Sigmoid colon (tissue), 7 donors: ENCODE results near the gene ATP1B3. TPM values are rescaled to one million over a fixed set of nuclear protein-coding genes. Genes with fewer than 3 reads are reported as not detected.
A peak's percentile ranks its signal among the peaks of the same experiment; 100 is the strongest.
"Not testable (repeated sequence)": the region's sequence is repeated elsewhere in the genome, so short reads cannot be mapped to it uniquely, and the experiment has no call there.

Experiments
- DNase-seq: peaks from one replicate; pipeline ENCODE4 v3.0.0-alpha.2; 2019
- H3K27ac ChIP-seq, 4 donors: fragments of 200-600 bp; sonication (generic); one replicate each; pipeline ENCODE4 v1.5.1; 2016 to 2019; ENCODE audit warnings: mild to moderate bottlenecking in 1 of 4
- H3K27me3 ChIP-seq, 3 donors: fragments of 200-600 bp; sonication (generic); one replicate each; pipeline ENCODE4 v1.5.1; 2019; ENCODE audit warnings: mild to moderate bottlenecking in 1 of 3
- H3K36me3 ChIP-seq, 4 donors: fragments of 200-600 bp; sonication (generic); one replicate each; pipeline ENCODE4 v1.5.1; 2016 to 2019
- H3K4me1 ChIP-seq, 4 donors: fragments of 200-600 bp; sonication (generic); one replicate each; pipeline ENCODE4 v1.5.1; 2017 to 2019
- H3K4me3 ChIP-seq, 4 donors: fragments of 200-600 bp; sonication (generic); one replicate each; pipeline ENCODE4 v1.5.1; 2017 to 2019; ENCODE audit warnings: mild to moderate bottlenecking in 2 of 4, moderate library complexity in 1 of 4
- H3K9me3 ChIP-seq, 4 donors: fragments of 200-600 bp in 3 of 4; sonication (generic) in 3 of 4; one replicate each; pipeline versions ENCODE4 v1.5.1 to v1.6.1; 2013 to 2019
- CTCF ChIP-seq, 4 experiments: fragments of 450-650 bp in 3 of 4; fragments of 200-600 bp in 1 of 4; IDR thresholded peaks; one replicate each; pipeline ENCODE4 v1.5.1; 2016 to 2019; ENCODE audit warnings: antibody characterized with exemption in 4 of 4, mild to moderate bottlenecking in 3 of 4, moderate library complexity in 2 of 4
- EP300 ChIP-seq, 4 donors: sonication (generic); formaldehyde crosslinking; IDR thresholded peaks; one replicate each; pipeline ENCODE4 v1.6.1; 2017; ENCODE audit warnings: antibody characterized with exemption in 4 of 4
- POLR2A ChIP-seq, 2 donors: fragments of 450-650 bp; IDR thresholded peaks; one replicate each; pipeline ENCODE4 v1.6.1; 2016; ENCODE audit warnings: antibody characterized with exemption in 2 of 2, mild to moderate bottlenecking in 2 of 2, moderate library complexity in 2 of 2
- POLR2AphosphoS5 ChIP-seq, 4 donors: sonication (generic); formaldehyde crosslinking; IDR thresholded peaks; one replicate each; pipeline ENCODE4 v1.6.1; 2017; ENCODE audit warnings: antibody characterized with exemption in 4 of 4
- WGBS, 2 donors: extraction: QIAGEN DNeasy Blood & Tissue Kit; methylation state at CpG; one replicate each; pipeline ENCODE4 v1.1.7; 2013; 5-methylcytosine and 5-hydroxymethylcytosine counted together
- intact Hi-C: fragments of 100-400 bp; cut with DNase I; formaldehyde crosslinking; loops from one replicate; pipeline ENCODE4 v1.15.1; 2023
- polyA plus RNA-seq, 3 donors: library from polyadenylated mRNA; stranded (reverse); fragments of 200-250 nt; gene quantifications; one replicate each; pipeline ENCODE4 v1.2.3, GENCODE V29; 2013
- total RNA-seq, 4 donors: library from RNA; depleted of rRNA; stranded (reverse); fragments of >200 nt; gene quantifications; one replicate each; pipeline ENCODE4 v1.1.0, GENCODE V29; 2016
- donor health status: healthy with polysubstance abuse.
- donor health status: Bipolar disorder and iron deficiency.
- donor health status: healthy.

Gene ATP1B3
- total and polyA plus RNA-seq, 7 donors = 29.9 to 235 (median 69.5) TPM

GRCh38 chr3:141905129-141905528, 28.7 kb downstream of the ATP1B3 start:
- Histone ChIP-seq H3K9me3 (no peaks in the 10 kb centered on the region), H3K4me1 (no peaks in the 10 kb centered on the region), H3K27me3 (no peaks in the 10 kb centered on the region), H3K27ac (no peak overlapping the region), H3K36me3 (peaks cover 0 to 53% (median 12%) of the 10 kb centered on the region in 4 donors), H3K4me3 (no peak overlapping the region)
- DNase-seq = no peak
- TF ChIP-seq CTCF (IDR thresholded peaks at IDR 0.05) (no peak), EP300 (IDR thresholded peaks at IDR 0.05) (no peak), POLR2A (IDR thresholded peaks at IDR 0.05) (no peak), POLR2AphosphoS5 (IDR thresholded peaks at IDR 0.05) (no peak)
- intact Hi-C loops = no loop called here
- WGBS, 2 donors = 94% methylated on average over 2 of the region's 2 CpGs

GRCh38 chr3:141909408-141909807, 33.0 kb downstream of the ATP1B3 start:
- Histone ChIP-seq H3K27ac (no peak overlapping the region), H3K4me1 (no peaks in the 10 kb centered on the region), H3K4me3 (no peak overlapping the region), H3K27me3 (no peaks in the 10 kb centered on the region), H3K36me3 (peaks cover 0 to 62% (median 19%) of the 10 kb centered on the region in 4 donors), H3K9me3 (no peaks in the 10 kb centered on the region)
- intact Hi-C loops = no loop called here
- DNase-seq = no peak
- TF ChIP-seq POLR2AphosphoS5 (IDR thresholded peaks at IDR 0.05) = no peak
- TF ChIP-seq CTCF (IDR thresholded peaks at IDR 0.05) = no peak
- no peak for TF ChIP-seq POLR2A (IDR thresholded peaks at IDR 0.05)
- TF ChIP-seq EP300 (IDR thresholded peaks at IDR 0.05) = no peak

DNA sequence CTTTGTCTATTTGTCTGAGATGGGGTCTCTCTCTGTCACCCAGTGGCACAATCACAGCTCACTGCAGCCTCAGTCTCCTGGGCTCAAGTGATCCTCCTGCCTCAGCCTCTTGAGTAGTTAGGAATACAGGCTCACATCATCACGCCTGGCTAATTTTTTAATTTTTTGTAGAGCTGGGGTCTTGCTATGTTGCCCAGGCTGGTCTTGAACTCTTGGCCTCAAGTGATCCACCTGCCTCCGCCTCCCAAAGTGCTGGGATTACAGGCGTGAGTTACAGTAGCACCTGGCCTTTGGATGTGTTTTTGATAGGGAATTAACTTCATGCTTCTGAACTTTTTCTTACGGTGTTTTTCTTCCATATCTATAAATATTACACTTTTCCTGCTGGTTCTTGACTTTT, 33.5 kb downstream of the ATP1B3 start:
- not testable (repeated sequence) for H3K4me1 ChIP-seq, DNase-seq, H3K27me3 ChIP-seq, H3K27ac ChIP-seq, H3K9me3 ChIP-seq, H3K4me3 ChIP-seq
- H3K36me3 ChIP-seq = peaks cover 0 to 63% (median 19%) of the 10 kb centered on the region in 4 donors
- intact Hi-C loops = loop anchor here (10.0 kb wide), 1 partner anchor 445 kb away; no protein-coding TSS in a partner anchor
- 96 to 97% methylated on average over 4 of the region's 4 CpGs for WGBS, 2 donors

DNA sequence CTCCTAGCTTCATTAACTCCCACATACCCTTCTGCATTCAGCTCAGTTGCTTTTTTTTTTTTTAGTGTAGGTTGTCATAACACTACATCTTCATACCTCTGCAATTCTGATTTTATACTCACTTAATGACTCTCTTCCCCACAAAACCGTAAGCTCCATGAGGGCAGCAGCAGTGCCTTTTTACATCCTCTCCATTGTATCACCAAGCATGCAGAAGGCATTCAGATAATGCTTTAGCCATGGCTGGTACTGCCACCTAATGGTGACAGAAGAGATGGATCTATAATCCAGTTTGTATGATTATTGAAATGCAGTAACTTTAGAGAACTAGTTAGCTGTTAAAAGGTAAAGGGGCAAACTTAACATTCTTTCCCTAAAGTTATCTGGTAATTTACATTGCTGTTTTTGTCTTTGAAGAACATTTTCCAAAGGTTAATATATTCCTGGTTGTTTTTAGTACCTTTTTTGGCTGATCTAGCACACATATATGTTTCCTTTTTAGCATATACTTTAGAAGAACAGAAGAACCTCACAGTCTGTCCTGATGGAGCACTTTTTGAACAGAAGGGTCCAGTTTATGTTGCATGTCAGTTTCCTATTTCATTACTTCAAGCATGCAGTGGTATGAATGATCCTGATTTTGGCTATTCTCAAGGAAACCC, 36.8 kb downstream of the ATP1B3 start:
- Histone ChIP-seq H3K9me3 (no peaks in the 10 kb centered on the region), H3K36me3 (peaks cover 0 to 58% (median 10%) of the 10 kb centered on the region in 4 donors), H3K27me3 (no peaks in the 10 kb centered on the region), H3K27ac (no peak overlapping the region), H3K4me3 (no peak overlapping the region), H3K4me1 (no peaks in the 10 kb centered on the region)
- DNase-seq = no peak
- intact Hi-C loops = loop anchor here (2.0 to 10.0 kb wide), 2 partner anchors 336 to 448 kb away; no protein-coding TSS in a partner anchor
- TF ChIP-seq CTCF (IDR thresholded peaks at IDR 0.05) = peak; percentile 5 to 59 (median 51)
- no peak for TF ChIP-seq POLR2A (IDR thresholded peaks at IDR 0.05)
- WGBS, 2 donors = 10 to 40% methylated on average over 1 of the region's 1 CpG

GRCh38 chr3:141914311-141914710, 37.9 kb downstream of the ATP1B3 start:
- H3K36me3 ChIP-seq = peaks cover 0 to 52% (median 7%) of the 10 kb centered on the region in 4 donors

More at GRCh38 chr3:141914311-141914710, 37.9 kb downstream of the ATP1B3 start:
- no peak for DNase-seq
- Histone ChIP-seq H3K27me3 (no peaks in the 10 kb centered on the region), H3K27ac (no peak overlapping the region), H3K4me3 (no peak overlapping the region), H3K9me3 (no peaks in the 10 kb centered on the region), H3K4me1 (no peaks in the 10 kb centered on the region)
- TF ChIP-seq CTCF (IDR thresholded peaks at IDR 0.05) (no peak), EP300 (IDR thresholded peaks at IDR 0.05) (no peak), POLR2AphosphoS5 (IDR thresholded peaks at IDR 0.05) (no peak), POLR2A (IDR thresholded peaks at IDR 0.05) (no peak)
- intact Hi-C loops = loop anchor here (10.0 kb wide), 1 partner anchor 450 kb away; no protein-coding TSS in a partner anchor
- WGBS, 2 donors = 80 to 86% methylated on average over 4 of the region's 4 CpGs
